SU-DHL-6 (cell line): ENCODE measurements around the gene KRTAP5-5.
A peak's percentile ranks its signal among the peaks of the same experiment; 100 is the strongest.

Experiments used
- CTCF ChIP-seq: fragments of 200-600 bp; sonication (generic); IDR thresholded peaks from one replicate; pipeline ENCODE4 v1.5.1; 2017; ENCODE audit warnings: antibody characterized with exemption, mild to moderate bottlenecking, low read length, moderate library complexity; ENCODE audit not compliant: insufficient read depth, poor library complexity, severe bottlenecking
- EZH2phosphoT487 ChIP-seq: fragments of 200-600 bp; sonication (generic), shearing (Covaris generic); conservative IDR thresholded peaks from 2 replicates; pipeline ENCODE4 v1.6.1; 2018; ENCODE audit warnings: mild to moderate bottlenecking, antibody characterized with exemption, low read length, moderate library complexity, mixed read lengths

GRCh38 chr11:1652771-1653540 is 23.4 kb downstream of the KRTAP5-5 start:
- TF ChIP-seq CTCF = peak; percentile 100
- TF ChIP-seq EZH2phosphoT487 = no peak
